Common myeloid progenitor, CD34-positive (primary cell): ENCODE results near the gene GUCY1A1.

Experiments
- CTCF ChIA-PET: fragments of 350-600 bp; sonication (Branson Sonifier 250); formaldehyde crosslinking; loops from one replicate; lab custom pipeline; 2021; ENCODE audit warnings: antibody characterized with exemption; lab: Charles Lee
- POLR2A ChIA-PET: fragments of 350-600 bp; sonication (Branson Sonifier 250); formaldehyde crosslinking; loops from one replicate; lab custom pipeline; 2021; ENCODE audit warnings: antibody characterized with exemption; lab: Charles Lee
- DNase-seq, 3 donors: peaks; one replicate each; pipeline versions ENCODE4 v3.0.0 to v3.0.0-alpha.2; 2013
- H3K27ac ChIP-seq, 2 experiments: 1 replicate in 1 of 2; 2 replicates in 1 of 2; pipeline ENCODE4 v1.7.0; 2013; ENCODE audit warnings: inconsistent platforms in 2 of 2, low read length in 2 of 2, mild to moderate bottlenecking in 2 of 2, low read depth in 1 of 2, moderate library complexity in 1 of 2; ENCODE audit not compliant: severe bottlenecking in 2 of 2, insufficient read depth in 1 of 2, poor library complexity in 1 of 2
- H3K27me3 ChIP-seq, 5 experiments: replicated peaks in 2 of 5; 1 replicate in 3 of 5; 2 replicates in 2 of 5; pipeline versions ENCODE4 v1.6.1 to v1.7.0; 2013; ENCODE audit warnings: low read length in 4 of 5, mild to moderate bottlenecking in 2 of 5, moderate library complexity in 2 of 5, inconsistent platforms in 1 of 5; ENCODE audit not compliant: insufficient read depth in 5 of 5, control insufficient read depth in 4 of 5
- H3K36me3 ChIP-seq, 4 experiments: 1 replicate in 2 of 4; 2 replicates in 2 of 4; pipeline versions ENCODE4 v1.6.1 to v1.7.0; 2013; ENCODE audit warnings: low read length in 3 of 4, control low read depth in 1 of 4, mild to moderate bottlenecking in 1 of 4; ENCODE audit not compliant: control insufficient read depth in 4 of 4, insufficient read depth in 4 of 4
- H3K4me1 ChIP-seq, 4 experiments: 1 replicate in 3 of 4; 2 replicates in 1 of 4; pipeline versions ENCODE4 v1.6.1 to v1.7.1; 2013; ENCODE audit warnings: low read length in 3 of 4, mild to moderate bottlenecking in 3 of 4, control low read depth in 1 of 4, inconsistent platforms in 1 of 4, moderate library complexity in 1 of 4; ENCODE audit not compliant: control insufficient read depth in 4 of 4, insufficient read depth in 4 of 4; ENCODE audit errors: control extremely low read depth in 1 of 4
- H3K4me3 ChIP-seq, 7 experiments: 1 replicate in 4 of 7; 2 replicates in 3 of 7; pipeline versions ENCODE4 v1.5.1 to v1.7.0; 2013; ENCODE audit warnings: mild to moderate bottlenecking in 7 of 7, low read length in 6 of 7, moderate library complexity in 6 of 7, inconsistent platforms in 2 of 7, low read depth in 2 of 7, control low read depth in 1 of 7; ENCODE audit not compliant: insufficient read depth in 4 of 7, control insufficient read depth in 1 of 7; ENCODE audit errors: extremely low read depth in 1 of 7
- H3K9me3 ChIP-seq, 5 experiments: 1 replicate in 4 of 5; 2 replicates in 1 of 5; pipeline versions ENCODE4 v1.6.1 to v1.7.1; 2013; ENCODE audit warnings: low read length in 4 of 5, mild to moderate bottlenecking in 2 of 5, inconsistent platforms in 1 of 5, low read depth in 1 of 5, moderate library complexity in 1 of 5; ENCODE audit not compliant: control insufficient read depth in 4 of 5, insufficient read depth in 2 of 5; ENCODE audit errors: control extremely low read depth in 1 of 5
- WGBS: methylation state at CpG from one replicate; pipeline ENCODE4 v1.1.5; 2013; ENCODE audit not compliant: insufficient coverage; 5-methylcytosine and 5-hydroxymethylcytosine counted together

The GUCY1A1 gene

DNA sequence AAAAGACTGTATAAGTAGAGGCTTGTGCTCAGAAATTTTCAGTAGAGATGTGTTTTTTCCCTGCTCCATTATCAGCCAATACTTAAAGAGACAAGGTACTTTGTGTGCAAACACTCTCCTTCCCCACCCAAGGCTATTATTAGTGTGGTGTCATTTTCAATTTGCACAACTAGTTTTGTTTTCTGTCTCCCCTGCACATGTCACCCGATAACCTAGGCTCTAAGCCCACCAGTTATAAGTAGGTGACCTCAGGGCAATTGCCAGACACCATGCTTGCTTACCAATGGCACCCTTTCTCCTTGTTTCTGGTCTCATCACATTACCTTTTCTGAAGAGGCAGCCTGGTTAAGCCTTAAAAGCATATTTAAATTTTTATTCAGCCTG is 8.0 kb upstream of the GUCY1A1 start:
- WGBS: 0% methylated on average over 1 of the region's 1 CpG
- CTCF ChIA-PET: interaction anchor here (0.8 to 3.4 kb wide), 8 partner anchors 10 to 215 kb away, joined by 3 to 15 read pairs (median 4); no protein-coding TSS in a partner anchor

DNA sequence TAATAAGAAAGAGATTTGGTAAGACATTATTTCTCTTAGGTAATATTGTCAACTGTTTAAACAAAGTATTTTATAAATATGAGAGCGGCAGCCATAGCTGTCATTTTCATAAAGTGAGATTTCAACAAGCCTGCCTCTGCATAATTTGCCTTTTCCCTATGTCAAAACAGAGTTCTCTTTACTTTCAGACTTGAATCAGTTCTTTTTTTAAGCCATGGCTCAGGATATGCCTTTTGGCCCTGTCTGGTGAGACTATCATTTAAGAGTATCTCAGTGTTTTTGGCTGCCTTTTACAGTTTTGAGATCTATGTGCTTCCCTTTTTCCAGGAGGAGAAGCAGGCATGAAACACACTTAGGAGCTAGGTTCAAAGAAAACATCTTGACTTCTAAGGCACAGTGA is 7.5 kb upstream of the GUCY1A1 start:
- Histone ChIP-seq H3K4me1 (peaks cover 1 to 16% (median 8%) of the 10 kb centered on the region in 4 experiments), H3K36me3 (no peaks in the 10 kb centered on the region), H3K27ac (no peak overlapping the region), H3K9me3 (peaks cover 0 to 9% (median 0%) of the 10 kb centered on the region in 5 experiments), H3K4me3 (no peak overlapping the region), H3K27me3 (no peaks in the 10 kb centered on the region)
- DNase-seq: no peak
- no CpG with 5 or more reads among the region's 1 CpG for WGBS
- POLR2A ChIA-PET: no interaction called here
- CTCF ChIA-PET: interaction anchor here (0.8 to 3.4 kb wide), 11 partner anchors 8 to 215 kb away, joined by 3 to 15 read pairs (median 4); no protein-coding TSS in a partner anchor

More for the DNA sequence above, 8.0 kb upstream of the GUCY1A1 start:
- no peak overlapping the region for H3K27ac ChIP-seq
- H3K4me1 ChIP-seq: peaks cover 1 to 16% (median 8%) of the 10 kb centered on the region in 4 experiments
- no peak for DNase-seq
- H3K27me3 ChIP-seq: no peaks in the 10 kb centered on the region
- no peaks in the 10 kb centered on the region for H3K36me3 ChIP-seq
- H3K9me3 ChIP-seq: peaks cover 0 to 9% (median 0%) of the 10 kb centered on the region in 5 experiments
- no peak overlapping the region for H3K4me3 ChIP-seq
- POLR2A ChIA-PET: no interaction called here

GRCh38 chr4:155660436-155660835 is 6.2 kb upstream of the GUCY1A1 start:
- no peak overlapping the region for H3K27ac ChIP-seq
- no peak for DNase-seq
- peaks cover 3 to 28% (median 16%) of the 10 kb centered on the region in 4 experiments for H3K4me1 ChIP-seq
- H3K9me3 ChIP-seq: peaks cover 0 to 9% (median 0%) of the 10 kb centered on the region in 5 experiments
- WGBS: 100% methylated on average over 1 of the region's 2 CpGs
- ChIA-PET CTCF (interaction anchor here (0.6 to 3.4 kb wide), 8 partner anchors 12 to 280 kb away, joined by 3 to 15 read pairs (median 5); no protein-coding TSS in a partner anchor), POLR2A (no interaction called here)
- H3K27me3 ChIP-seq: no peaks in the 10 kb centered on the region
- no peaks in the 10 kb centered on the region for H3K36me3 ChIP-seq
- H3K4me3 ChIP-seq: no peak overlapping the region

DNA sequence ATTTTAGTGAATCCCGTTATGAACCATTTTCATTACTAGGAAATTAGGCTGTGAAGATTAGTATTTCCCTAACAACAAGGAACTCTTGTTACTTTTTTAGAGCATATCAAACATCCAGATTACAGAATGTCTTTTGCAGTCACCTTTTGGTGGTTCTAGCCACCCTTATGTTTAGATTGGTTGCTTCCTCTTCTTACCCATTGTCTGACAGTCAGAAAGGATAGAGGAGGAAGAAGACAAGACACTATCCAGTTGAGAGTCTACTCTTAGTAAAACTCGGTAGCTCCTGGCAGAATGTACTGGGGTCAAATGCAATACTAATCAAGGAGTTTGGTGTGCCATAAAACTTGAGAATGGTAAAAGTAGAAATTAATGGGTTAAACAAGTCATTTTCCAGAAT is 1.6 kb upstream of the GUCY1A1 start:
- ChIA-PET CTCF (no interaction called here), POLR2A (no interaction called here)
- Histone ChIP-seq H3K36me3 (no peaks in the 10 kb centered on the region), H3K4me3 (peak overlapping the region in 1 of 7 experiments; percentile 92), H3K27me3 (no peaks in the 10 kb centered on the region), H3K27ac (no peak overlapping the region), H3K4me1 (peaks cover 13 to 41% (median 22%) of the 10 kb centered on the region in 4 experiments), H3K9me3 (no peaks in the 10 kb centered on the region)
- no peak for DNase-seq
- WGBS: 67% methylated on average over 1 of the region's 2 CpGs

DNA sequence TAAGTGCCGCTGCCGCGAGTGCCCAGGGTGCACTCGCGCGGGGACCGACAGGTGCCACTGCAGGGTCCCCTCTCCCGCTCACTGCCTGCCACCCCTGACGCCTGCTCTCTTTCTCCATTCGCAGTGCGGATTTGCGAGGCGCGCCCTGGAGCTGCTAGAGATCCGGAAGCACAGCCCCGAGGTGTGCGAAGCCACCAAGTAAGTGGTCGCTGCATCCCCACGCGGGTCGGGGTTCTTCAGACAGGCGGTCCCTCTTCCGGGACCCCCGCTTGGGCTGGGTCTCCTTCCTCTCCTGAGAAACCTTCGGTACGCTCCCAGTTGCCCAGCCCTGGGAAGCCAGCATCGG is 547 bp downstream of the GUCY1A1 start:
- peak; percentile 84 to 92 (median 89) for DNase-seq
- ChIA-PET POLR2A (interaction anchor here (0.7 to 1.8 kb wide), 5 partner anchors 9 to 92 kb away, joined by 3 to 9 read pairs (median 4); partner anchors contain the start of gene GUCY1B1), CTCF (interaction anchor here (1.0 to 2.2 kb wide), 11 partner anchors 9 to 139 kb away, joined by 3 to 8 read pairs (median 5); partner anchors contain the start of gene GUCY1B1)
- Histone ChIP-seq H3K27ac (peak overlapping the region; percentile 78 to 90), H3K36me3 (peaks cover 0 to 13% (median 8%) of the 10 kb centered on the region in 4 experiments), H3K4me1 (peaks cover 21 to 57% (median 40%) of the 10 kb centered on the region in 4 experiments), H3K4me3 (peak overlapping the region; percentile 77 to 99 (median 84)), H3K27me3 (no peaks in the 10 kb centered on the region), H3K9me3 (no peaks in the 10 kb centered on the region)
- WGBS: 0% methylated on average over 23 of the region's 27 CpGs

- Histone ChIP-seq H3K36me3 (peaks cover 0 to 18% (median 9%) of the 10 kb centered on the region in 4 experiments), H3K27ac (peak overlapping the region; percentile 78 to 90), H3K4me1 (peaks cover 25 to 63% (median 44%) of the 10 kb centered on the region in 4 experiments), H3K4me3 (peak overlapping the region; percentile 77 to 99 (median 84)), H3K27me3 (no peaks in the 10 kb centered on the region), H3K9me3 (no peaks in the 10 kb centered on the region)
- CTCF ChIA-PET: interaction anchor here (1.0 to 2.2 kb wide), 12 partner anchors 8 to 139 kb away, joined by 3 to 8 read pairs (median 5); partner anchors contain the start of gene GUCY1B1
- POLR2A ChIA-PET: interaction anchor here (0.6 to 1.8 kb wide), 6 partner anchors 9 to 91 kb away, joined by 3 to 9 read pairs (median 4); partner anchors contain the start of gene GUCY1B1
- DNase-seq: peak; percentile 67 to 86 (median 81)
- WGBS: under 1% methylated on average over 62 of the region's 71 CpGs
Measured at GRCh38 chr4:155667568-155668511, 1.2 kb downstream of the GUCY1A1 start.
